Uterus (tissue), 2 donors: Measurements from ENCODE around the gene SRGAP2B.
"Not testable (repeated sequence)": the region's sequence is repeated elsewhere in the genome, so short reads cannot be mapped to it uniquely, and the experiment has no call there.

Experiments
- CTCF ChIP-seq, 4 experiments: fragments of 200-600 bp in 2 of 4; fragments of 450-650 bp in 2 of 4; sonication (generic) in 2 of 4; IDR thresholded peaks; one replicate each; pipeline ENCODE4 v1.5.1; 2016 to 2019; ENCODE audit warnings: antibody characterized with exemption in 4 of 4, mild to moderate bottlenecking in 2 of 4, moderate library complexity in 1 of 4
- POLR2A ChIP-seq, 2 donors: fragments of 450-650 bp; IDR thresholded peaks; one replicate each; pipeline ENCODE4 v1.6.1; 2016; ENCODE audit warnings: antibody characterized with exemption in 2 of 2, mild to moderate bottlenecking in 1 of 2, moderate library complexity in 1 of 2

DNA sequence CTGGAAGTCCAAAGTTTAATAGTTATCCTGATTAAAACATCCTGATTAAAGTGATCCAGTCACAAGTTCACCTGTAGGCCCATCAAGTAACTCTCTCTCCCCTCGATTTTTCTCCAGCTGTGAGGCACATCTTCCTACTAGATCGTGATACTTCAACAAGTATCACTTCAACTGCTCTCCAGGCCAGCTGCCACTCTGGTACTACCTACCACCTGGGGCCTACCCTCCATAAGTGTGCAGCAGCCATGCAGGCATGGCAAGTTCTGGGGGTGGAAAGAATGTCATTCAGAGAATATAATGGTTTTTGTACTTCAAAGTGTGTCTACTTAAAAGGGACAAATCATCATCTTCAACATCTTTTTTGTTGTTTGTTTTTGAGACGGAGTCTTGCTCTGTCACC lies 14.9 kb downstream of the SRGAP2B start:
- TF ChIP-seq CTCF, POLR2A (IDR thresholded peaks at IDR 0.05): not testable (repeated sequence)
